Effector memory CD4-positive, alpha-beta T cell (primary cell): ENCODE results near the gene HOXA2.

ENCODE experiments used
- DNase-seq, 3 donors: peaks; one replicate each; pipeline ENCODE4 v3.0.0-alpha.2; 2020
- H3K27ac ChIP-seq: 2 replicates; pipeline ENCODE4 v1.7.0; 2013; ENCODE audit warnings: mild to moderate bottlenecking, low read length, moderate library complexity; ENCODE audit not compliant: insufficient read depth, poor library complexity, severe bottlenecking
- H3K27me3 ChIP-seq: replicated peaks from 2 replicates; pipeline ENCODE4 v1.7.0; 2013; ENCODE audit warnings: mild to moderate bottlenecking, low read length; ENCODE audit not compliant: insufficient read depth, control insufficient read depth, poor library complexity, severe bottlenecking
- H3K36me3 ChIP-seq: 2 replicates; pipeline ENCODE4 v1.7.0; 2013; ENCODE audit warnings: mild to moderate bottlenecking, low read length, moderate library complexity; ENCODE audit not compliant: control insufficient read depth, insufficient read depth
- H3K4me1 ChIP-seq: 2 replicates; pipeline ENCODE4 v1.7.0; 2013; ENCODE audit warnings: low read length, mild to moderate bottlenecking; ENCODE audit not compliant: control insufficient read depth, insufficient read depth, poor library complexity, severe bottlenecking
- H3K4me3 ChIP-seq: 2 replicates; pipeline ENCODE4 v1.7.0; 2013; ENCODE audit warnings: low read length, low read depth, mild to moderate bottlenecking; ENCODE audit not compliant: insufficient read depth, poor library complexity, severe bottlenecking
- H3K9me3 ChIP-seq: 2 replicates; pipeline ENCODE4 v1.7.0; 2013; ENCODE audit warnings: mild to moderate bottlenecking, low read length, moderate library complexity; ENCODE audit not compliant: control insufficient read depth

HOXA2 gene

GRCh38 chr7:27088002-27088922, 14.2 kb downstream of the HOXA2 start:
- H3K9me3 ChIP-seq, result no peaks in the 10 kb centered on the region
- no peak for DNase-seq
- peaks cover 34% of the 10 kb centered on the region for H3K27me3 ChIP-seq
- H3K36me3 ChIP-seq, result no peaks in the 10 kb centered on the region
- H3K4me1 ChIP-seq, result peaks cover 4% of the 10 kb centered on the region
- no peak overlapping the region for H3K27ac ChIP-seq
- peak overlapping the region; percentile 18 for H3K4me3 ChIP-seq

GRCh38 chr7:27083646-27084045, 18.8 kb downstream of the HOXA2 start:
- peaks cover 4% of the 10 kb centered on the region for H3K4me1 ChIP-seq
- DNase-seq, result no peak
- H3K9me3 ChIP-seq, result no peaks in the 10 kb centered on the region
- H3K27ac ChIP-seq, result no peak overlapping the region
- no peak overlapping the region for H3K4me3 ChIP-seq
- H3K36me3 ChIP-seq, result no peaks in the 10 kb centered on the region
- H3K27me3 ChIP-seq, result peaks cover 16% of the 10 kb centered on the region

- Histone ChIP-seq H3K4me1 (no peaks in the 10 kb centered on the region), H3K4me3 (no peak overlapping the region), H3K9me3 (no peaks in the 10 kb centered on the region), H3K36me3 (no peaks in the 10 kb centered on the region), H3K27me3 (peaks cover under 1% of the 10 kb centered on the region), H3K27ac (no peak overlapping the region)
- DNase-seq, result no peak
Measured at GRCh38 chr7:27082171-27082570, 20.3 kb downstream of the HOXA2 start.

GRCh38 chr7:27080844-27081436, 21.5 kb downstream of the HOXA2 start:
- DNase-seq, result no peak

GRCh38 chr7:27079234-27079975, 23.1 kb downstream of the HOXA2 start:
- Histone ChIP-seq H3K4me1 (no peaks in the 10 kb centered on the region), H3K27ac (no peak overlapping the region), H3K4me3 (no peak overlapping the region), H3K9me3 (no peaks in the 10 kb centered on the region), H3K27me3 (no peaks in the 10 kb centered on the region), H3K36me3 (no peaks in the 10 kb centered on the region)
- DNase-seq, result no peak

More at GRCh38 chr7:27080844-27081436, 21.5 kb downstream of the HOXA2 start:
- no peak overlapping the region for H3K27ac ChIP-seq
- no peaks in the 10 kb centered on the region for H3K9me3 ChIP-seq
- H3K4me1 ChIP-seq, result no peaks in the 10 kb centered on the region
- H3K4me3 ChIP-seq, result no peak overlapping the region
- H3K27me3 ChIP-seq, result no peaks in the 10 kb centered on the region
- no peaks in the 10 kb centered on the region for H3K36me3 ChIP-seq

- no peaks in the 10 kb centered on the region for H3K36me3 ChIP-seq
- no peak overlapping the region for H3K4me3 ChIP-seq
- H3K27me3 ChIP-seq, result no peaks in the 10 kb centered on the region
- H3K9me3 ChIP-seq, result no peaks in the 10 kb centered on the region
- no peak for DNase-seq
- no peaks in the 10 kb centered on the region for H3K4me1 ChIP-seq
- H3K27ac ChIP-seq, result no peak overlapping the region
Measured at GRCh38 chr7:27078616-27079233, 23.8 kb downstream of the HOXA2 start.

- Histone ChIP-seq H3K36me3 (no peaks in the 10 kb centered on the region), H3K4me3 (no peak overlapping the region), H3K9me3 (no peaks in the 10 kb centered on the region), H3K4me1 (no peaks in the 10 kb centered on the region), H3K27me3 (no peaks in the 10 kb centered on the region), H3K27ac (no peak overlapping the region)
- DNase-seq, result no peak
Measured at GRCh38 chr7:27073076-27073475, 29.4 kb downstream of the HOXA2 start.

GRCh38 chr7:27071622-27072390, 30.7 kb downstream of the HOXA2 start:
- Histone ChIP-seq H3K4me3 (no peak overlapping the region), H3K36me3 (no peaks in the 10 kb centered on the region), H3K9me3 (no peaks in the 10 kb centered on the region), H3K4me1 (no peaks in the 10 kb centered on the region), H3K27ac (no peak overlapping the region), H3K27me3 (no peaks in the 10 kb centered on the region)
- no peak for DNase-seq

- H3K36me3 ChIP-seq, result no peaks in the 10 kb centered on the region
- H3K27me3 ChIP-seq, result no peaks in the 10 kb centered on the region
- H3K4me1 ChIP-seq, result no peaks in the 10 kb centered on the region
- no peak overlapping the region for H3K27ac ChIP-seq
- H3K9me3 ChIP-seq, result no peaks in the 10 kb centered on the region
- no peak for DNase-seq
- no peak overlapping the region for H3K4me3 ChIP-seq
Measured at GRCh38 chr7:27068259-27068658, 34.2 kb downstream of the HOXA2 start.
